SHP77 (cell line): ENCODE results near the gene PDE4B.

Source experiments
- DNase-seq, 2 experiments: peaks; one replicate each; lab custom pipeline; 2025; lab: John Stamatoyannopoulos, UW

The PDE4B gene

GRCh38 chr1:66265268-66265667 lies 472.6 kb downstream of the PDE4B start:
- DNase-seq: no peak

GRCh38 chr1:66265796-66266195 lies 473.1 kb downstream of the PDE4B start:
- DNase-seq: no peak

DNA sequence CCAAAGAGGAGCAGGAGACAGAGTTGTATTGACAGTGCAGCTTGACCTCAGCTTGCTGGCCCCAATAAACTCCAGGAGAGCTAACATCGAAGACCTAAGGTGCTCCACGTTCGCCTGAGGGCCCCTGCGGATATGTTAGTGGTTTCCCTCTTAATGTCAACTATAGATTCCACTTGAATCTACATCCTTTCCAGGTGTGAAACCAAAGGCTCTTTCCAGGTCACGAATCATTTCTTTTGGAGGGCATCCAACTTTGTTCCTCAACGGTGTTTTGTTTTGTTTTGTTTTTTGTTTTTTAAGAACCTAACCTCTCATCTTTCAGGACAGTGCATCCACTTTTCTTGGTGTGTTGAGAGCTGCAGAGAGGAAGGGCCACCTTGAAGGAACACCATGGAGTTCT lies 473.7 kb downstream of the PDE4B start:
- peak in 1 of 2 experiments; percentile 28 for DNase-seq

DNA sequence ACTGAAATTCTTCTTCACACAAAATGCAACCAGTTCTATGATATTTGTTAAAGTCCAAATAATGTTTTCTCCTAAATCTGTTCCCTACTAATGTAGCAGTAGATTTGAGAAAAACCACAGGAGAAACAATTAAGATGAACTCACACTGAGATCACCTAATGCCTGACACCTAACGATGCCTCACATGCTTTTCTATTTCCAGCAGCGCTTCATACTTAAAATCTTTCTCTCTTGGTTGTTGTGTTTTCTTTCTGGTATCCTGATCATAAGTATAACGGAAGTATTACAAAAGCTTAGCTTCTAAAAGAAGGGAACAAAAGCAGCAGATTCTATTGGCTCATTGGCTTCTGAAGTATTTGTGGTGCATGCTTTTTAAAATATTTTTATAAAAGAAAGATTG lies 474.1 kb downstream of the PDE4B start:
- DNase-seq: no peak

DNA sequence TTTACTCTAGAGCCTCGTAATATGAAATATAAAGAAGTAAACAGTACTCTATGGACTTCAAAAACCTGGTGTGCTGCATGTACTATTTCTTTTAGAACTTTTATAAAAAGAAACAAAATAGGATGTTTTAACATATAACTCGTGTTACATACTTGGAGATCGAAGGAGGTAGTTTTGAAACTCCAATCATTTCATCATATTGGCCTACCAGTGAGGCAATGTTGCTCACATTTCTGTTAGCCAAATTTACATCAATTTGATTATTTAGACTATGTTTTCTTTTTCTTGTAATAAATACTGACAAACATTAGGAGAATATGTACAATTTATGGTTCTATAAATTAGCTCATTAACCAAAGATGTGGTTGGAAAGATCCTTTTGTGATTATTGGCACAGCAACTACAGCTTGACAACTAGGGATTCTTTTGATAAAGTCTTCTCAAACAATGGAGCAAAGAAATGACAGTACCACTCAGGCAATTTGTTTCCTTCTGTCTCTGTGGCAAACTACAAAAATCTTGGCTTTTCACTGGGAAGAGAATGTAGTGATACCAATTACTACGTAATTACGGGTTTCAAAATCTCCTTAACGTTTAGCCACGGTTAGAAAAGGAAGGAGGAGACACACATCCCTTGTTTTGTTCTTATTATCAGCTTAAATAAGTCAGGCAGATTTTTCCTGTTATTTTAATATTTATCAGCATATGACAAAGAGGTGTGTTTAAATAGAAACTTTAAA lies 474.7 kb downstream of the PDE4B start:
- no peak for DNase-seq

GRCh38 chr1:66269222-66269621 lies 476.5 kb downstream of the PDE4B start:
- no peak for DNase-seq

- DNase-seq: peak; percentile 19 to 49
Observed at GRCh38 chr1:66270119-66270812, 477.6 kb downstream of the PDE4B start.

GRCh38 chr1:66271216-66271903 lies 478.7 kb downstream of the PDE4B start:
- peak; percentile 92 to 95 for DNase-seq

GRCh38 chr1:66271904-66272254 lies 479.2 kb downstream of the PDE4B start:
- peak; percentile 63 to 69 for DNase-seq

DNA sequence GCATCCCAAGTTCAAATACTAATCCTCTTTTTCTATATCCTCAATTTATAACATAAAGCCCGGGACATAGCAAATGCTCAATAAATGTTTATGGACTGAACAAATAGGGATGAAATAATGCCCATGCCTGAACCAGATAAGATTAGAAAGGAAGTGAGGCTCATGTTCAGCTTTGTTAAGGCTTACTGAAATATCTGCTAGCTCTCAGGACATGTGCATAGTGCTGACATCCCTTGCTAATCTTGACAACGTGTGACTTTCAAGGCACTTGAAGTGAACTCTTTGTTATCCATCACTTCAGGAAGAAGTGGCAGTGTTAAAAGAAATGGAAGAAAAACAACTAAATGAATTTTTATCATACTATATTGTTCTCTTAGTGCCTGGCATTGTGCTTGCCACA lies 481.0 kb downstream of the PDE4B start:
- no peak for DNase-seq

DNA sequence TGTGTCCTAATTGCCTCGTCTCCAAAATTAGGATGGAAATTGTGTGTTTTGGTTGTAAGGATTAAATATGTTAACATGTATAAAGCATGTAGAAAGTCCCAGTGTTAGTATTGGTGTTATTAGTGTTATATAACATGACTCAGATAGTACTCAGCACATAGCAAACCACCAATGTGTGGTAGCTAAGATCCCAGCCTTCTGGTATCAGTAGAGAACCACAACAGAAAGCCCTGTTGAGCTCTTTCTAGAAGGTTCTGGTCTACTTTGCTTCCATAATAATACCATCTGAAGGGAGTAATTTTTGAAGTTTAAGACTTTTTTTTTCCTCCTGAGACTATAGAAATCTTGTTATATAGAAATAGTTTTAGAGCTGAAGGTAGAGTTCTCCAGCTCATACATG lies 481.9 kb downstream of the PDE4B start:
- DNase-seq: no peak

DNA sequence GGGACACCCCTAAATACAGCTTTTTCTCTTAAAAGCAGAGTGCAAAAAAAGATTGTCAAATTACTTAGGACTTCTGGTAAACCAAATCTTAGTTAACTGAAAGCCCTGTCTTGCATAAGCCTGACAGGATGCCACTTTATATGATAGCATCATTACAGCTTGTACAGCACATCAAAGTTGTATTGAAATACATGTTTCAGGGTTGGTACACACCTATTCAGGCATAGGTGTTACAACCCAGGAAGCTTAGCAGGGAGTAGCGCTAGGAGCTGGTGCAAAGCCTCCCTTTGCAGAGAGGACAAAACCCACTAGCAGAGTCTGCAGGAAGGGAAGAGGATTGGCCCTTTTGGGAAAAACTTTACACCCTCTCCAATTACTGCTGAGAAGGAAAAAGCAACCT lies 482.4 kb downstream of the PDE4B start:
- no peak for DNase-seq

GRCh38 chr1:66275601-66276023 lies 482.9 kb downstream of the PDE4B start:
- DNase-seq: no peak

DNA sequence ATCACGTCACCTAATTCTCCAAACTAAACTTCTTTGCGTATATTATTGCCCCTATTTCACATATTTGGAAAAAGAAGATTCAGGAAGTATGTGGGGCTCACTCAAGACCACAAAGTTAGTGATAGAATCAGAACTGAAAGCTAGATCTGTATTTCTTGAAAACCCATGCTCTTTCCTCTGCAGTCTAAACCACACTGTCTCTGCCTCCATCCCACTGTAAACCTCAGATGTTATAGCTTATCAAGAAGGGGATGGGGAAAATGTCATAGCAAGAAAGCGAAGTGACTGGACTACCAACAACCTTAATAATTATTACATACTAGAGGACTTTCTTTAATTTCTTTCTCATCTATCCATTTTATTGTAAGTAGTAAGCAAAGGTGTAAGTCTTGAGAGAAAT lies 483.5 kb downstream of the PDE4B start:
- DNase-seq: no peak

GRCh38 chr1:66278260-66279021 lies 485.7 kb downstream of the PDE4B start:
- no peak for DNase-seq

DNA sequence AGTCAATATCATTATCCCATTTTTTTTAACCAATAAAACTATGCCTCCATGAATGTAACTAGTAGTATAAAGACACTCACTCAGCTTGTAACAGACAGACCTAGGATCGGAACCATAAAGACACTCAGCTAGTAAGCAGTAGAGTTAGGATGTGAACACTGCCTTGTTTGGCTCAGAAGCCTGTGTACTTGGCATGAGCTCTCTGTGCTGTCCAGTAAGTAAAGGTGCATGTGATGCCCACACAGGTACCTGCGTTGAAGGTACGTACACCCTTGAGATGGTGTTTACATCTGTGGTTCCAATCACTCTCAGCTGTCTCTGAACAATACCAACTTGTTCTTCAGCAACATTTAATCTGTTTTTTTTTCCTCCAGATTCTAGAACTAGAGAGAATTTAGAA lies 489.1 kb downstream of the PDE4B start:
- no peak for DNase-seq

- DNase-seq: no peak
Observed at GRCh38 chr1:66282343-66282852, 489.7 kb downstream of the PDE4B start.

DNA sequence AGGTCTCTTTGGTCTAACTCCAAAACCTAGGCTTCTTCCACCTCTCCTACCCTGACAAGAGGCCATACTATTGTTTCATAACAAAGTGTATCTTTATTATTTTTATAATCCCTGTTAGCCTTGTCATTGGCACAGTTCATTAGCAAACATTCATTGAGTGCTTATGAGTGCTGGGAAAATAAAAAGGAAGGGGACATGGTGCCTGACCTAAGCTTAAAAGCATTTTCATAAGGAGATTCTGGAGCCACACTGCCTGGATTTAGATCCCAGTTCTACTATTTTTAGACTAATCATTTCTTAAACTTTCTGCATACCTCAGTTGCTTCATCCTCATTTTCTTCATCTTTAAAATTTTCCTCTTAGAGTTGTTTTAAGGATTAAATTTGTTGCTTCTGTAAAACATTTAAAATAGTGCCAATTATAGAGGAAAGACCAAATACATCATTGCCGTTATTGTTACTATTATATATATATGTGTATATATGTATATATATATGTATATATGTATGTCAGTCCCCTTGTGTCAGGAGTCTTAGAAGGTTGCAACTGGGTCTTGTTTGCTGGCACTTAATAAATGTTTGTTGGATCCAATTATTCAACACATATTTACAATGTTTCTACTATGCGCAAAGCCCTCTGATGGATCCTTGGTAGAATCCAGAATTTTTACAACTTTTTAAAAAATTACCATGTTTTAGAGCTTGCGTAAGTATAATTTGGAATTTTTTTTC lies 490.4 kb downstream of the PDE4B start:
- no peak for DNase-seq

- no peak for DNase-seq
Observed at GRCh38 chr1:66283622-66284041, 490.9 kb downstream of the PDE4B start.

DNA sequence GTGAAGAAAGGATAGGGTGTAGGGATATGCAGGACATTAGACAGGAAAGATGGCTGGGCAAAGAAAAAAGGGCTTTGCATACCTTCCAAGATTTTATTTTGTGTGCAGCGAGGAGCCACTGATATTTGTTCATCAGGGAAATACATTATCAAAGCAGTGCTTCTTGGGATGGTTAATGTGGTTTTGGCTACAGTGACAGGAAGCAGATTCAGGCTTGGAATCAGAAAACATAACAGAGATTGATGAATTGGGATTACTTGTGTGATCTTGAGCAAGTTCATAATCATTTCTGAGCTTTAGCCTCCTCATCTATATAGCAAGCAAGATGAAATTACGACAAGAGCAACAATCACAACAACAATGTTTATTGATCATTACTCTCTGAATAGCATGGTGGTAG lies 492.1 kb downstream of the PDE4B start:
- DNase-seq: no peak

- DNase-seq: no peak
Observed at GRCh38 chr1:66285618-66286270, 493.0 kb downstream of the PDE4B start.
